GM21381 (cell line): ENCODE results near the gene GGTLC2.
"Not testable (repeated sequence)": the region's sequence is repeated elsewhere in the genome, so short reads cannot be mapped to it uniquely, and the experiment has no call there.

Experiments used
- ATAC-seq: cut with Tn5 transposase; IDR thresholded peaks from one replicate; pipeline ENCODE4 v1.9.1; 2021; ENCODE audit warnings: mild to moderate bottlenecking, moderate library complexity; ENCODE audit not compliant: unreplicated experiment

Gene GGTLC2

GRCh38 chr22:22636260-22636659 lies 8.2 kb upstream of the GGTLC2 start:
- not testable (repeated sequence) for ATAC-seq

GRCh38 chr22:22638313-22638712 lies 6.1 kb upstream of the GGTLC2 start:
- not testable (repeated sequence) for ATAC-seq

- ATAC-seq: not testable (repeated sequence)
These were observed 2.2 kb upstream of the GGTLC2 start for GRCh38 chr22:22642255-22642654.

- ATAC-seq: not testable (repeated sequence)
These were observed 1.6 kb downstream of the GGTLC2 start for GRCh38 chr22:22645969-22646368.

- not testable (repeated sequence) for ATAC-seq
These were observed 3.5 kb downstream of the GGTLC2 start for GRCh38 chr22:22647952-22648351.

GRCh38 chr22:22648863-22649536 lies 4.6 kb downstream of the GGTLC2 start:
- ATAC-seq: not testable (repeated sequence)

GRCh38 chr22:22649761-22650160 lies 5.3 kb downstream of the GGTLC2 start:
- not testable (repeated sequence) for ATAC-seq

- not testable (repeated sequence) for ATAC-seq
These were observed 6.0 kb downstream of the GGTLC2 start for GRCh38 chr22:22650398-22650797.

- ATAC-seq: not testable (repeated sequence)
These were observed 6.5 kb downstream of the GGTLC2 start for GRCh38 chr22:22650803-22651515.

- not testable (repeated sequence) for ATAC-seq
These were observed 7.2 kb downstream of the GGTLC2 start for GRCh38 chr22:22651593-22651992.

GRCh38 chr22:22652102-22652501 lies 7.7 kb downstream of the GGTLC2 start:
- ATAC-seq: not testable (repeated sequence)

GRCh38 chr22:22652573-22652972 lies 8.2 kb downstream of the GGTLC2 start:
- not testable (repeated sequence) for ATAC-seq

- ATAC-seq: not testable (repeated sequence)
These were observed 9.4 kb downstream of the GGTLC2 start for GRCh38 chr22:22653677-22654381.

GRCh38 chr22:22655452-22656290 lies 11.3 kb downstream of the GGTLC2 start:
- ATAC-seq: no peak

- no peak for ATAC-seq
These were observed 13.3 kb downstream of the GGTLC2 start for GRCh38 chr22:22657712-22658111.

GRCh38 chr22:22661275-22661674 lies 16.9 kb downstream of the GGTLC2 start:
- no peak for ATAC-seq

GRCh38 chr22:22662095-22662494 lies 17.7 kb downstream of the GGTLC2 start:
- ATAC-seq: no peak

GRCh38 chr22:22663861-22664800 lies 19.7 kb downstream of the GGTLC2 start:
- ATAC-seq: no peak

- no peak for ATAC-seq
These were observed 22.1 kb downstream of the GGTLC2 start for GRCh38 chr22:22666307-22667091.
